Hematopoietic multipotent progenitor cell treated with erythropoietin and hydrocortisone succinate and interleukin-3 and kit ligand, for 4 days (in vitro differentiated cells): ENCODE results near the gene C16orf96.

Experiments
- DNase-seq: peaks from one replicate; pipeline ENCODE4 v3.0.0-alpha.2; 2015

The C16orf96 gene

GRCh38 chr16:4525634-4526277, 30.4 kb upstream of the C16orf96 start:
- DNase-seq: no peak

- DNase-seq: no peak
These were observed 26.8 kb upstream of the C16orf96 start for GRCh38 chr16:4529085-4530060.

GRCh38 chr16:4531811-4532210, 24.3 kb upstream of the C16orf96 start:
- DNase-seq: no peak

- no peak for DNase-seq
These were observed 23.9 kb upstream of the C16orf96 start for GRCh38 chr16:4532238-4532637.

GRCh38 chr16:4533490-4533889, 22.6 kb upstream of the C16orf96 start:
- DNase-seq: no peak

GRCh38 chr16:4534151-4534790, 21.9 kb upstream of the C16orf96 start:
- no peak for DNase-seq

GRCh38 chr16:4535627-4536108, 20.5 kb upstream of the C16orf96 start:
- DNase-seq: no peak

GRCh38 chr16:4536391-4537106, 19.6 kb upstream of the C16orf96 start:
- no peak for DNase-seq

GRCh38 chr16:4537376-4538343, 18.5 kb upstream of the C16orf96 start:
- no peak for DNase-seq

- DNase-seq: peak; percentile 98
These were observed 17.5 kb upstream of the C16orf96 start, which contains the start of gene CDIP1 for GRCh38 chr16:4538350-4539235. CDIP1 (minus strand) TSS chr16:4538773; CDS start chr16:4514130, 24,643 bp downstream.

- DNase-seq: no peak
These were observed 16.3 kb upstream of the C16orf96 start for GRCh38 chr16:4539716-4540284.

GRCh38 chr16:4544473-4544872, 11.7 kb upstream of the C16orf96 start:
- DNase-seq: no peak

GRCh38 chr16:4548124-4548523, 8.0 kb upstream of the C16orf96 start:
- DNase-seq: no peak

- DNase-seq: no peak
These were observed 5.5 kb upstream of the C16orf96 start for GRCh38 chr16:4550591-4550990.

GRCh38 chr16:4552541-4552940, 3.6 kb upstream of the C16orf96 start:
- no peak for DNase-seq

- no peak for DNase-seq
These were observed 440 bp downstream of the C16orf96 start for GRCh38 chr16:4556580-4556979.

GRCh38 chr16:4557973-4558372, 1.8 kb downstream of the C16orf96 start:
- no peak for DNase-seq

- DNase-seq: no peak
These were observed 5.5 kb downstream of the C16orf96 start for GRCh38 chr16:4561596-4561995.

- no peak for DNase-seq
These were observed 8.6 kb downstream of the C16orf96 start for GRCh38 chr16:4564661-4565267.

- no peak for DNase-seq
These were observed 10.0 kb downstream of the C16orf96 start for GRCh38 chr16:4566144-4566543.
